Liver (tissue), 9 donors: ENCODE results near the gene KAT6B. TPM values are rescaled to one million over a fixed set of nuclear protein-coding genes. Genes with fewer than 3 reads are reported as not detected.

Experiments
- DNase-seq: peaks from one replicate; pipeline ENCODE4 v3.0.0-alpha.2; 2017; ENCODE audit warnings: low spot score
- H3K27ac ChIP-seq, 2 donors: one replicate each; pipeline ENCODE4 v1.7.0; 2013; ENCODE audit warnings: inconsistent platforms in 2 of 2, low read length in 2 of 2, control low read depth in 1 of 2, low read depth in 1 of 2, mild to moderate bottlenecking in 1 of 2
- H3K27me3 ChIP-seq, 4 donors: one replicate each; pipeline versions ENCODE4 v1.6.1 to v1.7.0; 2013; ENCODE audit warnings: low read length in 3 of 4, inconsistent platforms in 1 of 4, mild to moderate bottlenecking in 1 of 4, moderate library complexity in 1 of 4; ENCODE audit not compliant: control insufficient read depth in 4 of 4, insufficient read depth in 4 of 4
- H3K36me3 ChIP-seq, 4 donors: one replicate each; pipeline versions ENCODE4 v1.6.1 to v1.7.0; 2013; ENCODE audit warnings: low read length in 3 of 4, mild to moderate bottlenecking in 3 of 4, low read depth in 1 of 4, moderate library complexity in 1 of 4; ENCODE audit not compliant: control insufficient read depth in 4 of 4, insufficient read depth in 3 of 4
- H3K4me1 ChIP-seq, 4 donors: one replicate each; pipeline versions ENCODE4 v1.6.1 to v1.7.0; 2013; ENCODE audit warnings: low read length in 3 of 4, mild to moderate bottlenecking in 3 of 4, moderate library complexity in 1 of 4; ENCODE audit not compliant: control insufficient read depth in 4 of 4, insufficient read depth in 4 of 4
- H3K4me3 ChIP-seq, 3 donors: one replicate each; pipeline versions ENCODE4 v1.6.1 to v1.7.0; 2013; ENCODE audit warnings: low read length in 3 of 3, control low read depth in 1 of 3, low read depth in 1 of 3, mild to moderate bottlenecking in 1 of 3
- H3K9ac ChIP-seq, 2 donors: one replicate each; pipeline ENCODE4 v1.7.0; 2013; ENCODE audit warnings: low read length in 2 of 2, mild to moderate bottlenecking in 2 of 2, moderate library complexity in 2 of 2, control low read depth in 1 of 2, low read depth in 1 of 2
- H3K9me3 ChIP-seq, 4 donors: one replicate each; pipeline versions ENCODE4 v1.6.1 to v1.7.0; 2013; ENCODE audit warnings: low read length in 3 of 4; ENCODE audit not compliant: control insufficient read depth in 4 of 4
- ATF3 ChIP-seq: IDR thresholded peaks from 2 replicates; pipeline ENCODE4 v1.6.1; 2016; ENCODE audit warnings: antibody characterized with exemption
- CTCF ChIP-seq: fragments of 150-350 bp; IDR thresholded peaks from 2 replicates; pipeline ENCODE4 v1.5.1; 2017; ENCODE audit warnings: improper control_type of control experiment, low read depth, low read length; ENCODE audit not compliant: missing input control
- EGR1 ChIP-seq, 2 donors: IDR thresholded peaks; 2 replicates each; pipeline ENCODE4 v1.6.1; 2016 to 2018; ENCODE audit warnings: antibody characterized with exemption in 2 of 2, low read depth in 2 of 2
- FOXA2 ChIP-seq: IDR thresholded peaks from 2 replicates; pipeline ENCODE4 v1.6.1; 2016; ENCODE audit warnings: antibody characterized with exemption
- GABPA ChIP-seq, 2 donors: IDR thresholded peaks in 1 of 2; conservative IDR thresholded peaks in 1 of 2; 2 replicates each; pipeline ENCODE4 v1.6.1; 2016; ENCODE audit warnings: antibody characterized with exemption in 2 of 2, mild to moderate bottlenecking in 1 of 2, moderate library complexity in 1 of 2
- HNF4A ChIP-seq, 2 donors: conservative IDR thresholded peaks; 2 replicates each; pipeline ENCODE4 v1.6.1; 2016; ENCODE audit warnings: antibody characterized with exemption in 2 of 2, mild to moderate bottlenecking in 2 of 2
- MAX ChIP-seq: IDR thresholded peaks from 2 replicates; pipeline ENCODE4 v1.6.1; 2016; ENCODE audit warnings: antibody characterized with exemption
- RAD21 ChIP-seq, 2 donors: IDR thresholded peaks; 2 replicates each; pipeline ENCODE4 v1.6.1; 2016; ENCODE audit warnings: antibody characterized with exemption in 2 of 2, mild to moderate bottlenecking in 2 of 2
- REST ChIP-seq: IDR thresholded peaks from 2 replicates; pipeline ENCODE4 v1.6.1; 2016; ENCODE audit warnings: antibody characterized with exemption, mild to moderate bottlenecking
- RXRA ChIP-seq, 2 donors: IDR thresholded peaks; 2 replicates each; pipeline ENCODE4 v1.6.1; 2017 to 2018; ENCODE audit warnings: antibody characterized with exemption in 2 of 2, mild to moderate bottlenecking in 1 of 2
- SP1 ChIP-seq: IDR thresholded peaks from 2 replicates; pipeline ENCODE4 v1.6.1; 2018; ENCODE audit warnings: antibody characterized with exemption, mild to moderate bottlenecking
- TAF1 ChIP-seq: conservative IDR thresholded peaks from 2 replicates; pipeline ENCODE4 v1.6.1; 2016; ENCODE audit warnings: antibody characterized with exemption, mild to moderate bottlenecking
- YY1 ChIP-seq: IDR thresholded peaks from 2 replicates; pipeline ENCODE4 v1.6.1; 2016; ENCODE audit warnings: antibody characterized with exemption, mild to moderate bottlenecking
- ZBTB33 ChIP-seq: IDR thresholded peaks from 2 replicates; pipeline ENCODE4 v1.6.1; 2016; ENCODE audit warnings: antibody characterized with exemption
- WGBS: extraction: QIAGEN DNeasy Blood & Tissue Kit; methylation state at CpG from one replicate; pipeline ENCODE4 v1.1.7; 2013; 5-methylcytosine and 5-hydroxymethylcytosine counted together
- polyA plus RNA-seq, 2 donors: library from polyadenylated mRNA; stranded (reverse) in 1 of 2; unstranded in 1 of 2; fragments of 200-250 nt in 1 of 2; fragments of >200 nt in 1 of 2; fragmentation: Nextera tagmentation in 1 of 2; extraction: Ambion mirVana in 1 of 2; gene quantifications; one replicate each; pipeline versions ENCODE4 v1.2.1 to v1.2.3, GENCODE V29; 2013 to 2015
- total RNA-seq, 2 donors: library from RNA; depleted of rRNA; stranded (reverse); fragments of >200 nt; gene quantifications; one replicate each; pipeline ENCODE4 v1.2.3, GENCODE V29; 2014
- donor health status: healthy.
- donor health status: healthy.
- donor health status: healthy.
- donor health status: healthy.
- donor health status: healthy.

Gene KAT6B
- total and polyA plus RNA-seq, 4 donors, result 2.0 to 21.2 (median 8.8) TPM

GRCh38 chr10:74816824-74817498 is 9.4 kb upstream of the KAT6B start:
- no peak for DNase-seq
- 91% methylated on average over 4 of the region's 4 CpGs for WGBS
- H3K9ac ChIP-seq, result no peak overlapping the region
- H3K4me3 ChIP-seq, result no peak overlapping the region
- peaks cover 0 to 2% (median under 1%) of the 10 kb centered on the region in 4 donors for H3K9me3 ChIP-seq
- H3K36me3 ChIP-seq, result no peaks in the 10 kb centered on the region
- TF ChIP-seq SP1 (no peak), HNF4A (conservative IDR thresholded peaks at IDR 0.05) (no peak), TAF1 (no peak), MAX (no peak)
- H3K4me1 ChIP-seq, result no peaks in the 10 kb centered on the region
- no peak overlapping the region for H3K27ac ChIP-seq
- H3K27me3 ChIP-seq, result no peaks in the 10 kb centered on the region

GRCh38 chr10:74821501-74821900 is 4.9 kb upstream of the KAT6B start:
- Histone ChIP-seq H3K27ac (no peak overlapping the region), H3K36me3 (no peaks in the 10 kb centered on the region), H3K27me3 (no peaks in the 10 kb centered on the region), H3K4me1 (no peaks in the 10 kb centered on the region), H3K4me3 (no peak overlapping the region), H3K9ac (no peak overlapping the region), H3K9me3 (peaks cover 0 to 2% (median under 1%) of the 10 kb centered on the region in 4 donors)
- WGBS, result 59% methylated on average over 3 of the region's 3 CpGs
- no peak for DNase-seq
- TF ChIP-seq HNF4A (conservative IDR thresholded peaks at IDR 0.05) (no peak), EGR1 (IDR thresholded peaks at IDR 0.05; ENCODE audit: low read depth in 2 of 2) (no peak), ATF3 (no peak), RAD21 (IDR thresholded peaks at IDR 0.05) (no peak), CTCF (no peak), ZBTB33 (no peak), GABPA (IDR thresholded peaks at IDR 0.05 in 1 of 2, conservative IDR thresholded peaks at IDR 0.05 in 1 of 2) (no peak), MAX (no peak), RXRA (IDR thresholded peaks at IDR 0.05) (no peak), REST (no peak), SP1 (no peak), YY1 (no peak), FOXA2 (no peak), TAF1 (no peak)
